Measurements from ENCODE around the gene ASNS.

Gene ASNS

DNA sequence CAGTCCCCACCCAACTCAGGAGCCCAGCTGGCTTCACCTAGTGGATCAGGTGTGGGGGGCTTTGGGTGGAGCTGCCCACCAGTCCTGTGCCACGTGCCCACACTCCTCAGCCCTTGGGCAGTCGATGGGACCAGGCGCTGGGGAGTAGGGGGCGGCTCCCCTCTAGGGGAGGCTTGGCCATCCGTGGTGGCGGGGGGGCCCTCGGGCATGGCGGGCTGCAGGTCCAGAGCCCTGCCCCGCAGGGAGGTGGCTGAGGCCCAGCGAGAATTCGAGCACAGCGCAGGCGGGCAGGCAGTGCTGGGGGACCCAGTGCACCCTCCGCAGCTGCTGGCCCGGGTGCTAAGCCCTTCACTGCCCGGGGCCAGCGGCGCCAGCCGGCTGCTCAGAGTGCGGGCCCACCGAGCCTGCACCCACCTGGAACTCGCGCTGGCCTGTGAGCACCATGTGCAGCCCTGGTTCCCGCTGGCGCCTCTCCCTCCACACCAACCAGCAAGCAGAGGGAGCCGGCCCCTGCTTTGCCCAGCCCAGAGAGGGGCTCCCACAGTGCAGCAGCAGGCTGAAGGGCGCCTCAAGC, 29.3 kb downstream of the ASNS start:
- FAIRE-seq: no peak

- no peak for FAIRE-seq
These were observed 30.2 kb downstream of the ASNS start for GRCh38 chr7:97842006-97842405.

DNA sequence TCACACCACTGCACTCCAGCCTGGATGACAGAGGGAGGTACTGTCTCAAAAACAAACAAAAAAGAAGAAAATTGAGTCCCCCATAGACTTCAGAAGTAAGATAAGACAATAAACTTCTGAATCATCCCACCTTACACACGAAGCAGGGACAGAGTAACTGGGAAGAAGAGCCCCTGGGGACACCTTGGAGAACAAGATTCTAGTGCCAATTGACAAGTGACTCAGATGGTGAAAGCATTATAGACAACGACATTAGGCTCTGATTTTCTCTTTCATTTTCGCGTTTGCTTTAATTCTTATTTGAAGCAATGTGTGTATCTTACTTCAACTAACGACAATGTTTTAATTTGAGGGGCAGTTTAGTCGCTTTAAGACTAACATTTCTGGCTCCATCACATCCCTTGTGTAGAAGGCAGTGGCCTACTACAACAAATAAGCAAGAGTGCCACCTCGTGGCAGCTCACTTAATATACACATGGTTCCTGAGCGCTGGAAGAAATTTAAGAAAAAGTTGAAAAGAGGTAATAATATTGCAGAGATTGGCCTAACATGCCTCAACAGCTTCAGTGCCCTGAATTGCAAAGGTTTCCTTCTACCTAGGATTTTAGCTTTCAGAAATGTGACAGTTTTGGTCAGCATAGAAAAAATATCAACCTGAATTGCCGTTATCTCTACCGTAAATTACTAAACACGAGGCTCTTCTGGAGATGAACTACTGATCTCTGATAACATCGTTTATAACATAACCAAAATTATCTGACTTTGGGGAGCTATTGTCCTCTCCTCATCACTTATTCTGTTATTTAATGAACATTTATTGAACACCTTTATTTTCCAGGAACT, 36.7 kb downstream of the ASNS start:
- FAIRE-seq: no peak

DNA sequence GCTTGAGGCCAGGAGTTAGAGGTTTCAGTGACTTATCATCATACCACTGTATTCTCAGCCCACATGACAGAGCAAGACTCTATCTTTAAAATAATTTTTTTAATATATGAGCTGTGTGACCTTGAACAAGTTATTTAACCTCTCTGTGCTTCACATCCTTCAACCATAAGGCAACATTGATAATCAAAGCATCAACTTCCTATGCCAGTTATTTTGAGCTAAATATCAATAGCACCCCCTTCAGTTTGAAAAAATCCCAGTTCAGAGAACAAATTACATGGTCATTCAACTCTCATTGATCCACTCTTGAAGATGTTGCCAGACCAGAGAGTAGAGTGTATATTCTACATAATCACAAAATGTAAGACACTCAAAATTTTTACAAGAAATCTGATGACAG, 53.0 kb downstream of the ASNS start:
- FAIRE-seq: no peak

DNA sequence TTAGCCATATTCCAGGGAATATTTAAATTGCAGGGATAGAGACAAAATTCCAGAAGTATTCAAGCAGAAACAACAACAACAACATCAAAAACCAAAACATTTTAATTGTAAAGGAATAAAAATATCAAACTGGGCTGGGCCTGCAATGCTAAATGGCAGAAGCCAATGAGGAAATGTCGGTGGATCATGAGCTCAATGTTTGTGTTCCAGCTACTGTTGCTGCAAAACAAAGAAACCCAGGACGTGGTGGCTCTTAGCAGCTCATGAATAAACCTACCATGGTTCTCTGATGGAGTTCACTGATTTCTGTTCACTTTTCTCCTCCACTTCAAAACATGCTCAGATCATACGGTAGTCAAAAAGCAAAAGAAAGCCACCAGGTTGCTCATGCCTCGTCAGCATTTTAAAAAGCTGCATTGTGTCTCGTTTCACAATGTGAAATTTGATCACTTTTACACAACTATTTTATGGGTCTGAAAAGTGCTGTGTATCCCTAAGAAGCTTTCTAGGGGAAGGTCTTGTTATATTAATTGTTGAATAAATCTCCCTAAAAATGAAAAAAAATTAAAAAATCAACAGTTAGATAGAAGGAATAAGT, 54.0 kb downstream of the ASNS start:
- FAIRE-seq: no peak

Data from colon (tissue), 2 donors.